ENCODE results near the gene ODC1. TPM values are rescaled to one million over a fixed set of nuclear protein-coding genes. Genes with fewer than 3 reads are reported as not detected.

Gene ODC1
- total RNA-seq, 1 donor from 2014 or later, result 12.1 TPM

DNA sequence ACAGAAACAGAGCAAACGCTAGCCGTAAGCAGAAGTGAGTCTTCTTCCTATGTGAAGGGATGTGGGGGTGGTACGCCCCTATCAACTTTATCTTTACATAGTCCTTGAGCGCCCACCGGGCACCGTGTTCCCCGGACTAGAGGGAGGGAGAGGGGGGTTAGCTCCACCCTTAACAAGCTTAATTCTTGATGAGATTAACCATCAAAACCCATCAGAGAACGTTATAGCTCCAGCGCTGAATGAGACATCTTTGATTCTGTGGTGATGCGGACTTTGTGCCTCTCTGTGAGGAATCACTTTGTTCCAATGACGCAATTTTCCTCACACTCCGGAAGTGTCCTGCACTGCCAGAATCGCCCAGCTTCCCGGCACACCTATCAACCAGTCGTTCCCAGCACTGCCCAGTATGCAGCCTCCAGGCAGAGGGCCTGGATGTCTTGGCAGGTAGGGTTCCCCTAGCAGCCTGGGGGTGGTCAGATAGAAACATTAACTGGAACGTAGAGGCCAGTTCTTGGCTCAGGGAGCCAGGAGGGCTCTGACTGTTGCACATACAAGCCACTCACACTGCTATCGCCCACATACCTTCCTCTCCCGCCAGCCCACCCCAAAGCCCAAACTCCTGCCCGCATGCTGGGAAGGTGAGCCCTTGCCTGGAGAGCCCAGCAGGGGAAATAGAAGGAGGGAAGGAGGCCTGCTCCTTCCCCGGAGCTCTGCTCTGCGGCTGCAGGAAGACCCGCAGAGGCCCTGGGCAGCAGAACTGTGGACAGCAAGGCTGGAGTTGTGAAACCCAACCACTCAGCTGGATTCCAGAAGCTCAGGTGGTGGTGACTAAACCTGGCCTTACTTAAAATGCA, 1.9 kb upstream of the ODC1 start:
- H3K4me3 Mint-ChIP-seq (ENCODE audit: unreplicated experiment), result no peak overlapping the region
- peaks cover 13% of the 10 kb centered on the region for H3K27me3 Mint-ChIP-seq (ENCODE audit: unreplicated experiment)
- DNase-seq (ENCODE audit: low spot score), result no peak
- H3K9me3 Mint-ChIP-seq (ENCODE audit: unreplicated experiment), result no peaks in the 10 kb centered on the region
- peaks cover 4% of the 10 kb centered on the region for H3K4me1 Mint-ChIP-seq (ENCODE audit: unreplicated experiment)
- TF ChIP-seq, protein P1, sequence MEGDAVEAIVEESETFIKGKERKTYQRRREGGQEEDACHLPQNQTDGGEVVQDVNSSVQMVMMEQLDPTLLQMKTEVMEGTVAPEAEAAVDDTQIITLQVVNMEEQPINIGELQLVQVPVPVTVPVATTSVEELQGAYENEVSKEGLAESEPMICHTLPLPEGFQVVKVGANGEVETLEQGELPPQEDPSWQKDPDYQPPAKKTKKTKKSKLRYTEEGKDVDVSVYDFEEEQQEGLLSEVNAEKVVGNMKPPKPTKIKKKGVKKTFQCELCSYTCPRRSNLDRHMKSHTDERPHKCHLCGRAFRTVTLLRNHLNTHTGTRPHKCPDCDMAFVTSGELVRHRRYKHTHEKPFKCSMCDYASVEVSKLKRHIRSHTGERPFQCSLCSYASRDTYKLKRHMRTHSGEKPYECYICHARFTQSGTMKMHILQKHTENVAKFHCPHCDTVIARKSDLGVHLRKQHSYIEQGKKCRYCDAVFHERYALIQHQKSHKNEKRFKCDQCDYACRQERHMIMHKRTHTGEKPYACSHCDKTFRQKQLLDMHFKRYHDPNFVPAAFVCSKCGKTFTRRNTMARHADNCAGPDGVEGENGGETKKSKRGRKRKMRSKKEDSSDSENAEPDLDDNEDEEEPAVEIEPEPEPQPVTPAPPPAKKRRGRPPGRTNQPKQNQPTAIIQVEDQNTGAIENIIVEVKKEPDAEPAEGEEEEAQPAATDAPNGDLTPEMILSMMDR (IDR thresholded peaks at IDR 0.05; ENCODE audit: unreplicated experiment), result no peak
- H3K36me3 Mint-ChIP-seq (ENCODE audit: low read depth, unreplicated experiment), result no peaks in the 10 kb centered on the region
- H3K27ac Mint-ChIP-seq (ENCODE audit: unreplicated experiment), result no peak overlapping the region

DNA sequence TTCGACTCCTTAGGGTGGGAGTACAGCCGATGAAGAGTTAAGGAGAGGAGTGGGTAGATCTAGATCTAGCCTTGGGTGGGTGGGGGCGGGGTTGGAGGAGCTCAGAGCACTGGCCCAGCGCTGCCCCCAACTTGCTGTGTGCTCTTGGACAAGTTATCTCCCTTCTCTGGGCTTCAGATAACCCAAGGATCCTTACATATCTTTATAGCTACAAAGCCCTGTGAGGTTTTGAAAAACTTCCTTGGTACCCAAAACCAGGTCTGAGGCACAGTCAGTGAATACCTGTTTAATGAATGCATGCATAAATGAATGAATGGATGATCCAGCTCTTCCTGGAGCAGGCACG, 1.3 kb upstream of the ODC1 start:
- Mint-ChIP-seq H3K27me3 (ENCODE audit: unreplicated experiment) (peaks cover 13% of the 10 kb centered on the region), H3K36me3 (ENCODE audit: low read depth, unreplicated experiment) (no peaks in the 10 kb centered on the region), H3K4me1 (ENCODE audit: unreplicated experiment) (peaks cover 4% of the 10 kb centered on the region), H3K9me3 (ENCODE audit: unreplicated experiment) (no peaks in the 10 kb centered on the region), H3K27ac (ENCODE audit: unreplicated experiment) (no peak overlapping the region), H3K4me3 (ENCODE audit: unreplicated experiment) (no peak overlapping the region)
- DNase-seq (ENCODE audit: low spot score), result no peak
- TF ChIP-seq, protein P1 (IDR thresholded peaks at IDR 0.05; ENCODE audit: unreplicated experiment), result no peak

GRCh38 chr2:10448576-10449485, 704 bp upstream of the ODC1 start:
- Mint-ChIP-seq H3K4me3 (ENCODE audit: unreplicated experiment) (no peak overlapping the region), H3K36me3 (ENCODE audit: low read depth, unreplicated experiment) (no peaks in the 10 kb centered on the region)
- TF ChIP-seq, protein P1 (IDR thresholded peaks at IDR 0.05; ENCODE audit: unreplicated experiment), result no peak

GRCh38 chr2:10447300-10447894, 730 bp downstream of the ODC1 start:
- peaks cover 11% of the 10 kb centered on the region for H3K27me3 Mint-ChIP-seq (ENCODE audit: unreplicated experiment)
- H3K36me3 Mint-ChIP-seq (ENCODE audit: low read depth, unreplicated experiment), result no peaks in the 10 kb centered on the region
- TF ChIP-seq, protein P1 (IDR thresholded peaks at IDR 0.05; ENCODE audit: unreplicated experiment), result no peak
- peak overlapping the region; percentile 85 for H3K4me3 Mint-ChIP-seq (ENCODE audit: unreplicated experiment)
- no peaks in the 10 kb centered on the region for H3K9me3 Mint-ChIP-seq (ENCODE audit: unreplicated experiment)
- DNase-seq (ENCODE audit: low spot score), result peak; percentile 28
- peaks cover 4% of the 10 kb centered on the region for H3K4me1 Mint-ChIP-seq (ENCODE audit: unreplicated experiment)
- peak overlapping the region; percentile 77 for H3K27ac Mint-ChIP-seq (ENCODE audit: unreplicated experiment)

More at GRCh38 chr2:10448576-10449485, 704 bp upstream of the ODC1 start:
- Mint-ChIP-seq H3K27ac (ENCODE audit: unreplicated experiment) (no peak overlapping the region), H3K4me1 (ENCODE audit: unreplicated experiment) (peaks cover 4% of the 10 kb centered on the region), H3K9me3 (ENCODE audit: unreplicated experiment) (no peaks in the 10 kb centered on the region), H3K27me3 (ENCODE audit: unreplicated experiment) (peaks cover 13% of the 10 kb centered on the region)
- DNase-seq (ENCODE audit: low spot score), result peak; percentile 92

All from endothelial cell (in vitro differentiated cells).